Heart left ventricle (tissue), 16 donors: Measurements from ENCODE around the gene MPP4. TPM values are rescaled to one million over a fixed set of nuclear protein-coding genes. Genes with fewer than 3 reads are reported as not detected.
A peak's percentile ranks its signal among the peaks of the same experiment; 100 is the strongest.

Source experiments
- ATAC-seq, 4 donors: fragments of 200-7000 bp; cut with Tn5 transposase; one replicate each; pipeline ENCODE4 v1.9.1; 2020 to 2022; ENCODE audit warnings: moderate library complexity in 4 of 4, mild to moderate bottlenecking in 3 of 4, moderate number of reproducible peaks in 1 of 4
- DNase-seq, 5 donors: peaks; one replicate each; pipeline ENCODE4 v3.0.0-alpha.2; 2020
- H3K27ac ChIP-seq, 12 donors: fragments of 200-600 bp; sonication (generic) in 4 of 12; one replicate each; pipeline versions ENCODE4 v1.5.0 to v1.8.0; 2016 to 2022; ENCODE audit warnings: mild to moderate bottlenecking in 2 of 12
- H3K27me3 ChIP-seq, 9 donors: fragments of 200-600 bp; sonication (generic) in 2 of 9; one replicate each; pipeline versions ENCODE4 v1.5.1 to v1.8.0; 2016 to 2022; ENCODE audit warnings: mild to moderate bottlenecking in 3 of 9
- H3K36me3 ChIP-seq, 9 donors: fragments of 200-600 bp; sonication (generic) in 2 of 9; one replicate each; pipeline versions ENCODE4 v1.5.0 to v1.8.0; 2018 to 2022; ENCODE audit warnings: mild to moderate bottlenecking in 2 of 9
- H3K4me1 ChIP-seq, 12 donors: fragments of 200-600 bp; sonication (generic) in 4 of 12; one replicate each; pipeline versions ENCODE4 v1.5.0 to v1.8.0; 2016 to 2022; ENCODE audit warnings: mild to moderate bottlenecking in 3 of 12
- H3K4me3 ChIP-seq, 12 donors: fragments of 200-600 bp; sonication (generic) in 4 of 12; one replicate each; pipeline versions ENCODE4 v1.5.0 to v1.8.0; 2017 to 2022; ENCODE audit warnings: mild to moderate bottlenecking in 9 of 12, moderate library complexity in 4 of 12
- H3K9me3 ChIP-seq, 12 donors: fragments of 200-600 bp; sonication (generic) in 4 of 12; one replicate each; pipeline versions ENCODE4 v1.5.0 to v1.8.0; 2016 to 2022; ENCODE audit warnings: mild to moderate bottlenecking in 1 of 12
- CTCF ChIP-seq, 12 donors: fragments of 200-600 bp; sonication (generic) in 4 of 12; IDR thresholded peaks; one replicate each; pipeline versions ENCODE4 v1.5.0 to v1.8.0; 2018 to 2022; ENCODE audit warnings: antibody characterized with exemption in 12 of 12, mild to moderate bottlenecking in 5 of 12
- POLR2A ChIP-seq, 2 donors: fragments of 450-650 bp; IDR thresholded peaks; one replicate each; pipeline ENCODE4 v1.6.1; 2017; ENCODE audit warnings: antibody characterized with exemption in 2 of 2, mild to moderate bottlenecking in 2 of 2, moderate library complexity in 2 of 2
- WGBS, 4 donors: extraction: QIAGEN DNeasy Blood & Tissue Kit in 2 of 4; methylation state at CpG; one replicate each; pipeline versions ENCODE4 v1.1.5 to v1.1.7; 2013 to 2018; 5-methylcytosine and 5-hydroxymethylcytosine counted together
- intact Hi-C, 10 donors: fragments of 100-400 bp; cut with DNase I; formaldehyde crosslinking; loops; one replicate each; pipeline versions ENCODE4 v1.11.1 to v1.14.2; 2022
- polyA plus RNA-seq, 2 donors: library from polyadenylated mRNA; stranded (reverse); fragments of 200-250 nt; gene quantifications; one replicate each; pipeline ENCODE4 v1.2.3, GENCODE V29; 2013
- total RNA-seq, 9 donors: library from RNA; depleted of rRNA in 2 of 9; stranded (reverse); fragments of >200 nt in 2 of 9; fragmentation: NEBNext Ultra II Directional in 3 of 9; extraction: Animal tissue kit (Norgen Biotek cat#: 25700) in 3 of 9; gene quantifications; one replicate each; pipeline versions ENCODE4 v1.1.0 to v1.2.4, GENCODE V29; 2016 to 2023
- donor health status: ischemic (EF 13 %, LVEDD 7.1; RV severe dilation, severe dysfunction).
- donor health status: healthy with polysubstance abuse.
- donor health status: DM: no; HTN: yes; CAD: no.
- donor health status: DM: no; HTN: no; CAD: no.
- donor health status: ischemic (EF 25% LVEDD 6.9; RV normal size, moderate dysfunction).
- donor health status: ischemic (EF 25% LVEDD 5.7; RV mildly dilated, moderate dysfunction).
- donor health status: healthy.
- donor health status: DM: yes; HTN: yes; CAD: no.
- donor health status: ischemic (EF 35%, LVEDD 5.7; RV mildly dilated, moderate dysfunction).
- donor health status: nonischemic (EF 11% LVEDD 7.7; RV severe dilation, severe dysfunction).
- donor health status: DM: yes; HTN: yes; CAD: no.
- donor health status: PGD.
- donor health status: ischemic (EF 29% LVEDD 5.4; RV normal size, mild dysfunction).
- donor health status: nonischemic (EF 23%, LVEDD 6.1; RV moderate dilation, normal function).

The MPP4 gene
- total and polyA plus RNA-seq, 11 donors, result 0.24 to 0.25 (median 0.24) TPM; not detected in 8

DNA sequence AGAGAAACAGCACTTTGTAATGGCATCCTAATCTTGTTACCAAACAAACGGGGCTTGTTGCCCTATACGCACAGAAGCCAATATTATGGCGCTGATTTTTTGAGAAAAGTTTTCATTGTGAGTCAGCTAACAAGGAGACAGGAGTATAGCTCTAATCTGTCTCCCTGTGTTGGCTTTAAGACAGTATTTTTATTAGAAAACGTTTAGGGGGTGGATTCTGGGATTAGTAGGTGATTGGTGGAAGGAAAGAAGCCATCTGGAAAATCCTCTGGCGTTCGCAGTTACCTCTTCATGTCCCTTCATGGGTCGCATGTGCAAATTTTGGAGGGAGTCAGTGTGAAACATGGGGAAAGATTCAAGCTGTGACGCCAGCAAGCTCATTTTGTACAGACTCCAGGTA, 54.4 kb downstream of the MPP4 start:
- H3K36me3 ChIP-seq, result peaks cover 0 to 5% (median 0%) of the 10 kb centered on the region in 9 donors
- no peaks in the 10 kb centered on the region for H3K27me3 ChIP-seq
- peak in 3 of 4 donors; percentile 2 to 25 (median 4) for ATAC-seq
- peaks cover 0 to 20% (median 9%) of the 10 kb centered on the region in 12 donors for H3K4me1 ChIP-seq
- intact Hi-C loops, result no loop called here
- no peak for TF ChIP-seq CTCF (IDR thresholded peaks at IDR 0.05)
- TF ChIP-seq POLR2A (IDR thresholded peaks at IDR 0.05), result no peak
- H3K4me3 ChIP-seq, result peak overlapping the region in 11 of 12 donors; percentile 64 to 98 (median 91)
- H3K9me3 ChIP-seq, result no peaks in the 10 kb centered on the region
- 37 to 46% (median 43%) methylated on average over 8 of the region's 8 CpGs for WGBS, 4 donors
- no peak for DNase-seq
- H3K27ac ChIP-seq, result peak overlapping the region; percentile 30 to 97 (median 92)

DNA sequence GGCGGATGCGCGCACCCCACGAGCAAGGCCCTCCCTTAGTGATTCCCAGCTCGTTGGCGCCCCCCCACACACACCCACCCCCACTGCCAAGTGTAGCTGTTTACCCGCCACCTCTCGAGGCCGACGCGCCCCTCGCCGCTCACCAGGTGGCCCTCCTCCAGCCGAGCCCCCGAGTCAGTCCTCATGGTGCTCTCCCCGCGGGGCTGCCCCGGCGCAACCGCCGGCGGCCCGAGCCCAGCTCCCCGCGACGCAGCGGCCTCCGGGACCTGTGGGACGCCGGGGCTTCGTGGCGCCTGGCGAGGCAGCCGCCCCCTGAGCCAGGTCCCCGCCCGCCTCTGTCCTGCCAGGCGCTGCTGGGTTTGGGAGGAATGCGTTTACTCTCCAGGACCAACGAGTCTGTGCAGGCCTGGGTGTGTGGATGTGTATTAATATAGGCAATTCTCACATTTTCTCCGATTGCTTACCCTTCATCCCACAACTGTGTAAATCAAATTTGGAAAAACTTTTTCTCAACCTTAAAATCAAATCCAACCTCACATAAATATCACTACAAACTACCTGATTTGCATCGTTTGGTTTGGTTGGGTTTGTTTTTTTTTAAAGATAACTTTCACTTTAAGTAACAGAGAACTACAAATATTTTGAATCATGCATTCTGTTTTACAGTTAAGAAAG, 55.1 kb downstream of the MPP4 start, which contains the start of gene TMEM237:
TMEM237 (minus strand) TSS at position 288 of the 675 bp plus-strand sequence; CDS start at position 185, 103 bp downstream.
- 0 to 1% (median 1%) methylated on average over 25 to 41 of the region's 41 CpGs for WGBS, 4 donors
- Histone ChIP-seq H3K4me1 (peaks cover 0 to 20% (median 9%) of the 10 kb centered on the region in 12 donors), H3K9me3 (no peaks in the 10 kb centered on the region), H3K27ac (peak within 1 kb of the TSS; percentile 69 to 97 (median 92)), H3K4me3 (peak within 1 kb of the TSS; percentile 64 to 98 (median 90)), H3K27me3 (no peaks in the 10 kb centered on the region), H3K36me3 (peaks cover 0 to 12% (median 4%) of the 10 kb centered on the region in 9 donors)
- intact Hi-C loops, result no loop called here
- DNase-seq (peak; percentile 48 to 76 (median 59)), ATAC-seq (peak; percentile 28 to 83 (median 76))
- TF ChIP-seq POLR2A (IDR thresholded peaks at IDR 0.05) (no peak), CTCF (IDR thresholded peaks at IDR 0.05) (peak in 1 of 12 donors; percentile 6)

GRCh38 chr2:201642579-201643215, 55.7 kb downstream of the MPP4 start:
- 0 to 1% (median 0%) methylated on average over 24 to 56 of the region's 56 CpGs for WGBS, 4 donors
- ATAC-seq (peak; percentile 79 to 95 (median 93)), DNase-seq (peak; percentile 80 to 91 (median 82))
- intact Hi-C loops, result no loop called here
- H3K36me3 ChIP-seq, result peaks cover 0 to 17% (median 10%) of the 10 kb centered on the region in 9 donors
- H3K4me3 ChIP-seq, result peak overlapping the region; percentile 64 to 98 (median 90)
- H3K4me1 ChIP-seq, result peaks cover 0 to 20% (median 9%) of the 10 kb centered on the region in 12 donors
- no peaks in the 10 kb centered on the region for H3K9me3 ChIP-seq
- H3K27ac ChIP-seq, result peak overlapping the region; percentile 69 to 97 (median 92)
- TF ChIP-seq CTCF (IDR thresholded peaks at IDR 0.05) (peak in 5 of 12 donors; percentile 7 to 24 (median 22)), POLR2A (IDR thresholded peaks at IDR 0.05) (peak in 1 of 2 donors; percentile 61)
- H3K27me3 ChIP-seq, result no peaks in the 10 kb centered on the region

GRCh38 chr2:201642086-201642578, 56.3 kb downstream of the MPP4 start:
- peak overlapping the region; percentile 69 to 97 (median 92) for H3K27ac ChIP-seq
- H3K9me3 ChIP-seq, result no peaks in the 10 kb centered on the region
- ATAC-seq (peak in 1 of 4 donors; percentile 10), DNase-seq (no peak)
- 0 to 1% (median 0%) methylated on average over 16 of the region's 16 CpGs for WGBS, 4 donors
- no peaks in the 10 kb centered on the region for H3K27me3 ChIP-seq
- TF ChIP-seq CTCF (IDR thresholded peaks at IDR 0.05), result no peak
- no peak for TF ChIP-seq POLR2A (IDR thresholded peaks at IDR 0.05)
- H3K4me1 ChIP-seq, result peaks cover 0 to 20% (median 9%) of the 10 kb centered on the region in 12 donors
- peaks cover 0 to 23% (median 14%) of the 10 kb centered on the region in 9 donors for H3K36me3 ChIP-seq
- intact Hi-C loops, result no loop called here
- H3K4me3 ChIP-seq, result peak overlapping the region; percentile 64 to 98 (median 90)
